HG03066 (cell line): ENCODE results near the gene FOXJ2.
A peak's percentile ranks its signal among the peaks of the same experiment; 100 is the strongest.
"Not testable (repeated sequence)": the region's sequence is repeated elsewhere in the genome, so short reads cannot be mapped to it uniquely, and the experiment has no call there.

ENCODE experiments used
- ATAC-seq: cut with Tn5 transposase; IDR thresholded peaks from one replicate; pipeline ENCODE4 v1.9.1; 2021; ENCODE audit warnings: low read depth; ENCODE audit not compliant: unreplicated experiment

FOXJ2 gene

DNA sequence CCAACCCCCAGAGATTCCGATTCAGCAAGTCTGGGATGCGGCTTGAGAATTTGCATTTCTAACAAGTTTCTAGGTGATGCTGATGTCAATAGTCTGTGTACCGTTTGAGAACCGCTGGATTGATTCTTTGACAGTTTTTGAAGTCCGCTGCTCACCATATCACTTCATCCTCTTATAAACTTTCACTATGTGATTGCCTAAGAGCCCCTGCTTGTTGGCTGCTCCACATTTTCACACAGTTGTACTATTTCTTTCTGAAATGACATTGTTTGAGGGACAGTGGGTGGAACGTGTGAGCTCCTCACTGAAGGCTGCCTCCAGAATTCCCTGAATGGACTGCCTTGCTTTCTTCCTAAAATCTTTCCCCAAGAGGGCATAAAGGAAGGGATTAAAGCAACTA lies 26.0 kb downstream of the FOXJ2 start:
- ATAC-seq, result no peak

DNA sequence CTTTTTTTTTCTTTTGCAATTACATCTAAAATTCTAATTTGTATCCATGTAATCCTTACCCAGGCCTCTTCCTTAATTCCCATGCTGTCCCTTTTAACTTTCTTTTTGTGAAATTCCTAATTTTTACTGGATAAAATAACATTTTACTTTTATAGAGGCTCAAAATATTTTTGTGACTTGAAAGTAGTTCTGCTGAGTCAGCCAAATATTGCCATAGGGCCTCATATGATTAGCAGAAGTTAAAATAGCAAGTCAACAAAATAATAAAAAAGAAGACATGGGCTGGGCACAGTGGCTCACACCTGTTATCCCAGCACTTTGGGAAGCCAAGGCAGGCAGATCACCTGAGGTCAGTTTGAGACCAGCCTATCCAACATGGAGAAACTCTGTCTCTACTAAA lies 31.6 kb downstream of the FOXJ2 start:
- no peak for ATAC-seq

DNA sequence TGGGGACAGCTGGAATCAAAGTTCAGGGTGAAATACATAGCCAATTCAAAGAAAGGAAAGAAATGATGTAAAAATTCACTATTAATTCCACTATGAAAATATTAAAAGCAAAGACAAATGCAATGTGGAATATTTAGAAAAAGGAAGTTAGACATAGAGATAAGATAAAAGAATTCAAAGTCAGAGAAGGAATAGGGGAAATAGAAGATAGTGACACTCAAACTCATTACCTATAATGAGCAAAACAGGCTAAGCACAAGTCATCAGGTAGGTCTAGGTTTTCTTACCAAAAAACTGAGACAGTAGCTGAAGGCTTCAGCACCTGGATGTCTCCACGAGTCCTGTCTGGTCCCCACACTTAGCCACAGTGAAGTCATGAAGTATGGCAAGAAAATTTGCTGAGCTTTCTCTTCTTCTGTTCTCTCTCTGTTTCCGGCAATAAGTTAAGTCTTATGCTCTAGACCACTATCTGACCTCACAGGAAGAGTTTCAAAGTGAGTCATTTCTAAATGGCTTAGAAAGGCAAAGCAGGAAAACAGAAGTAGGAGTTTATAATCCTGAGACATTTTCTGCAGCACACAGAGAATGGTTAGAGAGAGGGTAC lies 33.6 kb downstream of the FOXJ2 start, which contains the start of gene C3AR1:
Gene C3AR1, minus strand, starts transcription at position 369 of the 604 bp plus-strand sequence. CDS start 6,174 bp downstream, outside the sequence.
- ATAC-seq, result peak; percentile 65

DNA sequence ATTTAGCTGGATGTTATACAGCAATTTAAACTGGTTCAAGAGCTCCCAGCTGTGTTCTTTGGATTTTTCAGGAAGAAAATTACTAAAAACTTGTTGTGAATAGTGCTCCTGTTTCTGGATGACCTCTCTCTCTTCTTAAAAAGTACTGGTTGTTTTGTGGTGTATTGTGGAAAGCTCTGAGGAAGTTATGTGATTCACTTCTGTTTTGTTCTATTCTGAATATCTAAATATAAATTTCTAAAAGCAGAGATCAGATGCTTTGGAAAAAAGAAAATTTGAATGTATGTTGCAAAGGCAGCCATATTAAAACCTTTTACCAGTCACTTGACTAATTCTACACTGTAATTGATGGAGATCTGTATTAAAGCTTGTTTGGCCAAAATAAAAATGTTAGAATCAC lies 37.1 kb downstream of the FOXJ2 start:
- no peak for ATAC-seq

DNA sequence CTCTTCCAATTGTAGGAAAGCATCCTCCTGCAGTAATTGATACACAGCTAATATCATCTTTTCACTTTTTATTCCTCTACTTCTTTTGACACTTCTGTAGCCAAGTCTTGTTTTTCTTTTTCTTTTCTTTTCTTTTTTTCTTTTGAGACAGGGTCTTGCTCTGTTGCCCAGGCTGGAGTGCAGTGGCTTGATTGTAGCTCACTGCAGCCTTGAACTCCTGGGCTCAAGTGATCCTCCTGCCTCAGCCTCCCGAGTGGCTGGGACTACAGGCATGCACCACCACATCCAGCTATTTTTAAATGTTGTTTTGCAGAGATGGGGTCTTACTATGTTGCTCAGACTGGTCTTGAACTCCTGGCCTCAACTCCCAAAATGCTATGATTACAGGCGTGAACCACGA lies 39.3 kb downstream of the FOXJ2 start:
- ATAC-seq, result not testable (repeated sequence)

DNA sequence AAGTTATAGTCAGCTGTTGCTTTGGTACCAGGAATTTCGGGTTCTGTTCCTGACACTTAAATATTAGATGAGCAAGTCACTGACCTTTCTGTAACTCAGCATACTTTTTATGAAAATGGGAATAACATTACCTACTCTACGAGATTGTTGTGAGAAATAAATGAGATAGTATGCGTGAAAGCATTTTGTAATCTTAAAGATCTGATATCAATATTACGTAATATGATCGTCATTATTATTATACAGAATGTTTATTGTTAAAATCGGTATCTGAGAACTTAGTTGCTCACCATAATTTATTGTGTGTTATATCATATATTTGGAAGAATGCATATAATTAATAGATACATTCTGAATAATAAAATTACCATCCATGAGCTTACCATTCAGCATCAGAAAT lies 43.4 kb downstream of the FOXJ2 start:
- ATAC-seq, result no peak

DNA sequence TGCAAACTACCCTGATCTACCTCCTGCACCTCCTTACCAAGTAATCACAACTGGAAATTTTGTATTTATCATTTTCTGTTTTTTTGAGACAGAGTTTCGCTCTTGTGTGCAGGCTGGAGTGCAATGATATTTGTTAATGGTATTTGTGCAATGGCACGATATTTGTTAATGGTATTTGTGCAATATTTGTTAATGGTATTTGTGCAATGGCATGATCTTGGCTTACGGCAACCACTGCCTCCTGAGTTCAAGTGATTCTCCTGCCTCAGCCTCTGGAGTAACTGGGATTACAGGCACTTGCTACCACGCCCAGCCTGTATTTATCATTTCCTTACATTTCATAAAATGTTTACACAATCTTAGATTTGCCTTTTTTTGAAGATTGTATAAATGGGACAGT lies 43.9 kb downstream of the FOXJ2 start:
- ATAC-seq, result no peak

DNA sequence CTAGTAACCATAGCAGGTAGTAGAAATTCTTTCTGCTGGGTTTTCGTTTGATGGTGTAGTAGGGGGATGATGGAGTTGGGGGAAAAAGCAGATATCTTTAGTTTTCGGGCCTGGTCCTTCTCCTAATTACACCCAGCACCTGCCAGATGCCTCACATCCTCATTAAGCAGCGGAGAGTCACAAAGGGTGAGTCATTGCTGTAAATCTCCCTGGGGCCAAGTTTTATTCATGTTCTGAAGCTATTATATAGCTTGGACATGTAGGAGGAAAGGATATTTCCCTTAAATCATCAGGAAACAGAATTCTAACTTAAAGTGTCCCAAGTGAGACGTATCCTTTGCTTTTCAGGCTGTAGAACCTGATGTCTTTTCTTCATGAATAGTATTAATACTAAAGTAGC lies 44.7 kb downstream of the FOXJ2 start:
- ATAC-seq, result no peak

DNA sequence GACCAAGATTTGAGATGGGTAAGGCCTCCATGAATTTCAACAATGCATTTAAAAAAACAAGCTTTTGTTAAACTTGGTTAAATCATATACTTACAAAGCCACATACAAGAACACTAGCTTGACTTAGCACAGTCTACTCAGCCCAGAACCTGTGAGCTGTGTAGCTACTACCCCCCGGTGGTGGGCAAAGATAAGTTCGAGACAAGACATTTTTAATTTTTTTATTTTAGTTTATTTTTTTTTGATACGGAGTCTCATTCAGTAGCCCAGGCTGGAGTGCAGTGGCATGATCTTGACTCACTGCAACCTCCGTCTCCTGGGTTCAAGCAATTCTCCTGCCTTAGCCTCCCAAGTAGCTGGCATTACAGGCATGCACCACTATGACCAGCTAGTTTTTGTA lies 45.9 kb downstream of the FOXJ2 start:
- no peak for ATAC-seq

DNA sequence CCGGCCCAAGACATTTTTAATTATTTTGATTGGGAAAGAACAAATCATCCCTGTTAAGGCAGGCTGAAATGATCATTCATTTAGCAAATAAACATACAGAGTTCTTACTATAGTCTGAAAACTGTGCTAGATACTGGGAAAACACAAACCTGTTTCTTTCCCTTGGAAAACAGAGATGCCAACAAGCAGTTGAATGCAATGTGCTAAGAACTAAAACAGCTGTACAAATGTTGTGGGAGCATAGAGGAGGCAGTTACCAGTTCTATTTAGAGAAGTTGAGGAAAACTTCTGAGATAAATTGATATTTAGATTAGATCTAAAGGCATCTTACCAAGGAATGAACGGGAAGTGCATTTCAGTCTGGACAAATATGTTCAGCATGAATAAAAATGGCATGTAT lies 46.4 kb downstream of the FOXJ2 start:
- ATAC-seq, result no peak

DNA sequence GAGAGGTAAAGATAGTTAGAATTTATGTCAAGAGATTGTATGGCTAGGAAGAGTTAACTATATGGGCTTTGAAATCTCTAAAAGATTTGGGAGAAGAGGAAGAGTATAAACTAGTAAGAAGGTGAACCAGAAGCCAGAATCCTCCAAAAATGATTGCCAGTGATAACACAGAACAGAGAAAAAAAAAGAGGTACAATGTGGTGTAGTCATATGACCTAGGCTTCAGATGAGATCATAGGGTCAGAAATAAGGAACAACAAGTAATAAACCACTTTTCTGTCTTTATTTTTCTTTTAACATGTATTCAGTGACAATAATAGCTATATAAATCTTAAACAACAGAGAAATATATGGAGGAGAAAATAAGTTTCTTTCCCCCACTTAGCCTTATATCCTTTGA lies 47.6 kb downstream of the FOXJ2 start:
- no peak for ATAC-seq

DNA sequence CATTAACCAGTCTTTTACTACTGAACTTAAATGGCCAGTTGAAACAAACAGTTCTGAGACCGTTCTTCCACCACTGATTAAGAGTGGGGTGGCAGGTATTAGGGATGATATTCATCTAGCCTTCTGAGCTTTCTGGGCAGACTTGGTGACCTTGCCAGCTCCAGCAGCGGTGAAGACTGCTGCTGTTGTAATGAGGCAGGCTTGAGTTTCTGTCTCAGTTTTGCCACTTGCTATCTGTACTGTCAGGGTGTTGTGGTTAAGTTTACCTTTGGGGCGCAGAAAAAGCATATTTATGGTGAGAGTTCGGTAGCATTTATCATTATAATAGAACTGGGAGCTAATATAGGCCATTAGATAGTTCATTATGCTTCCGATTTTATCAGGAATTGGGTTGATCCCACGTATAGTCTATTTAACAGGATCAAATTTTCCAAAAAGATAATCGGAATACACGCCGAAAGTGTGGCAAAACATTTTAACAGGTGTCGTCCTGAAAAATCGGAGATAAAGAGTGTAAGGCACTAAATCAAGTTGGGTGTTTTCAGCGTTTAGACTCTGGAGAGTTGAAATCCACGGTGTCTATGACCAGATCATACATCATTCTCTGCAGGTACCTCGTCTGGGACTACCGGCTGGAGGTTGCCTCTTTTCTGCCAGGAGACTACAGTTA lies 48.9 kb downstream of the FOXJ2 start:
- peak; percentile 31 for ATAC-seq

DNA sequence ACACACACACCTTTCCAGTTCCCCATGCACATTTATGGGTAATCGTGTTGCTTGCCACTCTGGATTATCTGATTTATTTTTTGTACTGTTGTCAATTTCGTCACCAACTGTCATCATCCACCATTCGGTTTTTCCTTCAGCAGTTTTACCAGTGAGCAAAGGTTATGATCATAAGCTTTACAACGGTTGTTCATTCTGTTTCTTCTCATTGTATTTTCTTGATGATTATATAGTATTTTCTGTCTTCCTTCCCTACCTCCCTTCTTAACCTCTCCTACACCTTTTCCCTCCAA lies 50.2 kb downstream of the FOXJ2 start:
- ATAC-seq, result no peak

DNA sequence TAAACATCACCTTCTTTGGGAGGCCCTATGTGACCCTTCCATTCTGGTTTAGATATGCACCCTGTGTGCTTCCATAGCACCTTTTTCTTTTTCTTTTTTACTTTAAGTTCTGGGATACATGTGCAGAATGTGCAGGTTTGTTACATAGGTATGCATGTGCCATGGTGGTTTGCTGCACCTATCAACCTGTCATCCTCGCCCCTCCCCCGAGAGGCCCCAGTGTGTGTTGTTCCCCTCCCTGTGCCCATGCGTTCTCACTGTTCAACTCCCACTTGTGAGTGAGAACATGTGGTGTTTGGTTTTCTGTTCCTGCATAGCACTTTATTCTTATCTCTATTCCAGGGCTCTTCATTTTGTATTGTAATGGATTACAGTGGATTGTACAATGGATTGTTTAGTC lies 51.8 kb downstream of the FOXJ2 start:
- not testable (repeated sequence) for ATAC-seq

DNA sequence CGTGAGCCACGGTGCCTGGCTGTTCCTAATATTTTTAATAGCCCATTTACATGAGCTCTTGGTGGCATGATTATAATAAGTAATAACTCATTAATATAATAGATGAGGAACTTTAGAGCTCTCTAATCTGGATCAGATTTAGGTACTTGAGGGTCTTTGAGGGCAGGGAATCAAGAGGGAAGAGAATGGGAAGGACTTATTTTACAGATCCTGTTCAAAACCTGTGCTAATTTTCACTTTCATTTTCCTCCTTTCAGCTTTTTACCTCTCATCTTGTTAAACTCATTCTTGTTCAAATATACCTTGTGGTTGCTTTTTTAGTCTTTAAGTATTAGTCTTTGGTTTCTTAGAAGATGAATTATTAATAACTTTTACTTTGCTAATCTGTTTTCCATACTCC lies 55.1 kb downstream of the FOXJ2 start:
- no peak for ATAC-seq

DNA sequence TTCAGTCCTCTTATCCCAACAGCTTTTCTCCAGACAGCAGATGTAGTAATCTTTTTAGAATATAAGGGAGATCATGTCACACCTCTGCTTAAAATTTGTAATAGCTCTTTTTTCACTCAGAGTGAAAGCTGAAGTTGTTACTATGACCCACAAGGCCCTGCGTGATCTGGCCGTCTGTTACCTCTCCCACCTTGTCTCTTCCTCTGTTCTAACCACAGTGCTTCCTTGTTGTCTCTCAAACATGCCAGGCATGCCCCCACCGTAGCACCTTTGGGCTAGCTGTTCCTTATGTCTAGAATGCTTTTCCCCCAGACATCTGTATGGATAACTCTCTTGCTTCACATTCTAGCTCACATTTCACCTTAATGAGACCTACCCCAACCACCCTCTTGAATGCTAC lies 56.1 kb downstream of the FOXJ2 start:
- ATAC-seq, result peak; percentile 52

DNA sequence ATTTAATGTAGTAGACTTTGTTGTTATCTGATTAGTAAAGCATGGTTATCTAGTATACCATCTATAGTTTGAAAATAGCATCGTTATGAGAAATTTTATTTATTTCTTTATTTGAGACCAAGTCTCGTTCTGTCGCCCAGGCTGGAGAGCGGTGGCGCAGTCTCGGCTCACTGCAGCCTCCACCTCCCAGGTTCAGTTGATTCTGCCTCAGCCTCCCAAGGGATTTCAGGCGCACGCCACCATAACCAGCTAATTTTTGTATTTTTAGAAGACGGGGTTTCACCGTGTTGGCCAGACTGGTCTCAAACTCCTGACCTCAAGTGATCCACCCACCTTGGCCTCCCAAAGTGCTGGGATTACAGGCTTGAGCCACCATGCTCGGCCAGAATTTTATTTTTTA lies 56.8 kb downstream of the FOXJ2 start:
- not testable (repeated sequence) for ATAC-seq

DNA sequence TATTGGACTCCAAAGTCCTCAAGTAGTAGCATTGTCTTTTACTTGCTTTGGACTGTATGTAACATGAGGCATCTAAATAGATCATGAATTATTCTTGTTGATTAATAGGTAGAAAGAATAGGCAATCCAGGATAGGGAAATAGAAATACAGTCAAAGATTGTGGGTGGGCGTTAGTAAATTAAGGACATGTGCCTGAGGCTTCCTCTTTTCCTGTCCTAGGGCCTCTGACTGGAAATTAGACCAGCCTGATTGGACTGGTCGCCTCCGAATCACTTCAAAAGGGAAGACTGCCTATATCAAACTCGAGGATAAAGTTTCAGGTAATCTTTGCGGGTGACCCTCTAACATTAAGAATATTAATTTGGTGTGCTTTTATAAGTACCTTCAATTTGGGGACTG lies 57.2 kb downstream of the FOXJ2 start:
- ATAC-seq, result no peak

DNA sequence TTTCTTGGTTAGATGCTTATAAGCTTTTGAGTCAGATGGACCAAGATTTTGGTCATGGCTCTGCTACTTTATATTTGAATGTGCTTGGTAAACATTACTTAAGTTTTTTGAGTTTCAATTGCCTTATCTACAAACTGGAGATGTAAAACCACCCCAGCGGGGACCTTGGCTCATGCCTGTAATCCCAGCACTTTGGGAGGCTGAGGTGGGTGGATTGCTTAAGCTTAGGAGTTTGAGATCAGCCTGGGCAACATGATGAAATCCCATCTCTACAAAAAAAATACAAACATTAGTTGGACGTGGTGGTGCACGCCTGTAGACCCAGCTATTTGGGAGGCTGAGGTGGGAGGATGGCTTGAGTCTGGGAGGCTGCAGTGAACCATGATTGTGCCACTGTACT lies 60.8 kb downstream of the FOXJ2 start:
- ATAC-seq, result no peak

DNA sequence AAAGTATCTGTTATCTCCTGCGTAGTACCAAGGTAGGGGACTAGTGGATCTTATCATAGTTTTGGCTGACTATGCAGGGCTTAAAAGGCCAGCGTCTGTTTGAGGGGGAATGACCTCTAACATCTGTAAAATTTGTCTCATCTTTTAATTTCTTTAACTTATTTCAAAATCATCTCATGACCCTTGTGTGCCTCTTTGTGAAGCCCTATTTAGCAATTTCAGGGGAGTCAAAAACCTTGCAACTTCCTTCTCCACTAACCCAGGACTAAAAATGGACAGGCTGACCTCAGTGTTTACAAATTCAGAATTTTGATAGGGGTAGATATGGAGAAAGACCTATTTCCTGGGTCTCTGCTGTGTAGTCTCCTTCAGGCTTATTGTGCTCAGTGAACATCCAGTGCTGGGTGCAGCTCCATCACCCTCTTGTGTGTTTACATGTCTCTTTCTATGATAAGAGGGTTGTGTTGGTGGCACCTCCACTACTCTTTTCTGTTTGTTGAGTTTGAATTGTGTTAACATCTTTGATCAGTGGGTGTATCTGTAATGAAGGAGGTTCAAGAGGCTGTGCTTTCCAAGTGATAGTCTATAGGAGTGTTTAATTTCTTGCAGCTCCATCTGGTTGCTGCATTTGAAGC lies 63.9 kb downstream of the FOXJ2 start:
- ATAC-seq, result no peak

DNA sequence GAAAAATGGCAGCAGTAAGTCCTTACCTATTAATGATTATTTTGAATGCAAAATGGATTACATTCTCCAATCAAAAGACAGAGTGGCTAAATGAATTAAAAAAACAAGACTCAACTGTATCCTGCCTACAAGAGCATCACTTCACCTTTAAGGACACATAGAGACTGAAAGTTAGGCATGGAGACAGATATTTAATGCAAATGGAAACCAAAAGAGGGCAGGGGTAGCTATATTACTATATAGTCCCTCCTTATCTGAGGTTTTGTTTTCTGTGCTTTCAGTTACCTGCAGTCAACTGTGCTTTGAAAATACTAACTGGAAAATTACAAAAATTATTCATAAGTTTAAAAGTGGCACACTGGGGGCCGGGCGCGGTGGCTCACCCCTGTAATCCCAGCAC lies 66.7 kb downstream of the FOXJ2 start:
- no peak for ATAC-seq
